DMS153 treated with DMSO at 0.1 percent for 48 hours (cell line): ENCODE data around the gene NCOA7.
"Not testable (repeated sequence)": the region's sequence is repeated elsewhere in the genome, so short reads cannot be mapped to it uniquely, and the experiment has no call there.

Source experiments
- DNase-seq: peaks from one replicate; lab custom pipeline; 2025; ENCODE audit not compliant: unreplicated experiment; lab: John Stamatoyannopoulos, UW

NCOA7 gene

GRCh38 chr6:125943528-125944433 is 153.0 kb downstream of the NCOA7 start:
- DNase-seq = no peak

DNA sequence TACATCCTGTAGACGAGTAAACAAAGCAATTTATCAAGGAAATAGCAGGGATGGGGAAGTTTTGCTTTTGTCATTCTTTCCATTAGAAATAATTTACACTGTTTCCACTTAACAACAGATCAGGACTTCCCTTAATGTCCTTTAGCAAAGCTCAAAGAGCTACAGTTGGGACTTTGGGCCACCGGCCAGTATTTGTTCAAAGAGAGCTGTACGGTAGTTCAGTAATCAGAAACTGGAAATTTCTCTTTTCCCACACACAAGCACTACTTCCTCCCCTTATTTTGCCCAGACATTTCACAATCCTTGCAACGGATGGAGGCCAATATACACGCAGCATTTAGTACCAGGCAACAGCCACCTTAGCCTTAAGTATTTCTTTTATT is 153.7 kb downstream of the NCOA7 start:
- DNase-seq = peak; percentile 13

GRCh38 chr6:125944896-125945295 is 154.1 kb downstream of the NCOA7 start:
- DNase-seq = no peak

GRCh38 chr6:125945378-125946141 is 154.8 kb downstream of the NCOA7 start:
- no peak for DNase-seq

GRCh38 chr6:125947615-125948014 is 156.9 kb downstream of the NCOA7 start:
- no peak for DNase-seq

- DNase-seq = no peak
Measured at GRCh38 chr6:125948455-125948854, 157.7 kb downstream of the NCOA7 start.

DNA sequence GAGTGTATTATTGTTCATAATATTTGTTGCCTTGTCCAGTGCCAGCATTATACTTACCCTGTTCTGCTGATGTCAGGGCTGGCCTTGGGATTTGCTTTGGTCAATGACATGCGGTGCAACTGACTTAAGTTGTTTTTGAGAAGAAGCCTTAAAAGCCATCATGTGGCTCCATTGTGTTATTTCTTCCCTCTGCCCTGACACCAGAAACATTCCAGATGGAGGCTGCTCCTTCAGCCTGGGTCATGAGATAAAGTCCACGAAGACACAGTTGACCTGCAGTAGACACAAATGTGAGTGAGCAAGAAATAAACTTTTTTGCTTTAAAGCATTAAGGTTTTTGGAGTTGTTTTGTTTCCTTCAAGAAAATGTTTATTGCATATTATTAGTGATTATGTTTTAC is 158.3 kb downstream of the NCOA7 start:
- DNase-seq = no peak

DNA sequence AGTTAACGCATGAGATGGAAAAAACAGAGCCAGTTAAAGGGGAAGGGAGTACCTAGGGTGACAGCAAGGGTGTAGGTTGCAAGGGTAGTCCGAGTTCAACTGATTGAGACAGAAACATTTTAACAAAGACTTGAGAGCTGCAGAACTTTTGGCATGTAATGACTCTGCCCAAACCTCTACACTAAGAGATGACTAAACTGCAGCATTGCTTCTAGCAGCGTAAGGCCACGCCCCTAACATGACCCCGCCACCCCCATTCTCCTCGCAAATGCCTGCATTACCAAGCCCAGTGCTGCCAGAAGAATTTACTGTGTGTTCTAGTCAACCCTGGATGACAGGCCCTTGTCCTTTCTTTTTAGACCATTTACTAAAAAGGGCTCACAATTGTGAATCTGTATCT is 159.5 kb downstream of the NCOA7 start:
- no peak for DNase-seq

GRCh38 chr6:125950716-125951115 is 160.0 kb downstream of the NCOA7 start:
- DNase-seq = not testable (repeated sequence)

DNA sequence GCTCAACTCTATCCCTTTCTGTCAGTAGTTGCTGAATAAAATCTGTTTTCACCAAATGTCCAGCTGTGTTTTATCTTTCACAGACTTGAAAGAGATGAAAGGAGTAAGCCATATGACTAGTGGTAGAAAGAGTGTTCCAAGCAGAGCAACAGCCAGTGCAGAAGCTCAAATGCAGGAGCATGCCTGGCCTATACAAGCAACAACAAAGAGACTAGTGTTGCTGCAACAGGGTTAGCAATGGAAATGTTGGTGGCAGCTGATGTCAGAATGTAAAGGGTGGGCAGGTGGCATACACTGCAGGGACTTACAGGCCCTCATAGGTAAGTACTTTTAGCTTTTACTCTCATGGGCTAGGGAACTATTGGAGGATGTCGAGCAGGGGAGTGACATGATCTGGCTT is 160.6 kb downstream of the NCOA7 start:
- DNase-seq = no peak

DNA sequence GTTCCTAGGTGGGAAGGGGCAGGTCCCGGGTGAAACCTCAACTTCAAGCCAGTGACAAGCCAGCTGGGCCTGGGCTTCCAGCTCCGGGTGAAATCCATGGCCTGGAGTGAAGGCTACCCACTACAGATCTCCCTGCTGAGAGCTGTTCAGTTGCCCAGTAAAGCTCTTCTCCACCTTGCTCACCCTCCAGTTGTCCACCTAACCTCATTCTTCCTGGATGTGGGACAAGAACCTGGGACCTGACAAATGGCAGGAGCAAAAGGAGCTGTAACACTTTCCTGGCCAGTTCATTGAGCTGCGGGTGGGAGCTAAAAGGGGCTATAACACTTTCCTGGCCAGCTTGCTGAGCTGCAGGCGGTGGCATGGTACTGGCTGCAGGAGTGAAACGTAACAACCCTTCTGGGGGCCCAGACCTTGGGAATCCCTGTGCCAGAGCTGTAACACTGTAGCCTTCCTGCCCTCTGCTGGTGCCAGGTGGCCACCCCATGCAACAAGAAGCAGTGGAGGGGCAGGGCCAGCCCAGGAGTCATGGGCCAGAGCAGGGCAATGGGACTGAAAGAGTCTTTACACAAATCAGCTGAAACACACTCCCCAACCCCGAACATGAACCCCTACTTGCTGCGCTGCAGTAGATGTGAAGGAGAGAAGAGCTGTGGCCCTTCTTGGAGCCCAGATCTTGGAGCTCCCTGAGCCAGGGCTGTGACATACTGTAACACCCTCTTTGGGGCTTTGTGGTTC is 162.2 kb downstream of the NCOA7 start:
- no peak for DNase-seq

DNA sequence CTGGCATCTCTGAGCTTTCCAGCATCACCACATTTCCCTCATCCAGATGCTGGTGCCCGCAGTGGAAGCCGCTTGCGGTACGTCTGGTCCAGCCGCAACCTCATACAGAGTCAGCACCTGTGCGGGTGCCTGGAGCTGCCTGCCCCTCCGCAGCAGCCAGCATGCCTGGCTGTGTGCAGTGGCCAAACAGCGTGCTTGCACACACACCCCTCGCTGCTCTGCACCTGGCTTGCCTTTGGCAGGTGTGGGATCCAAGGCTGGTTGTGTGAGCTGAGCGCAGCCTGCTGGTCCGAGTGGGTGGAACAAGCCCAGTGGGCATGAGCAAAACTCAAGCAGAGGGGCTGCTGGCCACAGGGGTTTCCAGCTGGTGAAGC is 162.7 kb downstream of the NCOA7 start:
- DNase-seq = no peak

GRCh38 chr6:125954735-125955339 is 164.1 kb downstream of the NCOA7 start:
- DNase-seq = no peak

DNA sequence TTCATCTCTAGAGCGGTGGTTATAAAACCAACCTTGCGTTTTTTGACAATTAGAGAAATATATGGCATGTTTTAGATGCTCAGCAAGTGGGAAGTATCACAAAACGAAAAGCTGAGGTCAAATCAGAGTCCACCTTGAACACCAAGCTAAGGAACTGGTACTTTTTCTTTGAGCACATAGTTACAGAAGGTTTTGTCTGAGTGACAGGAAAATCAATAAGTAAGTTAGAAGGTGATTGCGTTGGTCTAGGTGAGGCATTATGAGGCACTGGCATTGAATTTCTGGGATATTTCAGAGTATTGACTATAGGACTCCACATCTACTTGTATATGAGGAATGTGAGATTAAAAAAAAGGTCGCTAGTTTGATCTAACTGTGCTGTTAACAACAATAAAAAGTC is 165.2 kb downstream of the NCOA7 start:
- DNase-seq = no peak

DNA sequence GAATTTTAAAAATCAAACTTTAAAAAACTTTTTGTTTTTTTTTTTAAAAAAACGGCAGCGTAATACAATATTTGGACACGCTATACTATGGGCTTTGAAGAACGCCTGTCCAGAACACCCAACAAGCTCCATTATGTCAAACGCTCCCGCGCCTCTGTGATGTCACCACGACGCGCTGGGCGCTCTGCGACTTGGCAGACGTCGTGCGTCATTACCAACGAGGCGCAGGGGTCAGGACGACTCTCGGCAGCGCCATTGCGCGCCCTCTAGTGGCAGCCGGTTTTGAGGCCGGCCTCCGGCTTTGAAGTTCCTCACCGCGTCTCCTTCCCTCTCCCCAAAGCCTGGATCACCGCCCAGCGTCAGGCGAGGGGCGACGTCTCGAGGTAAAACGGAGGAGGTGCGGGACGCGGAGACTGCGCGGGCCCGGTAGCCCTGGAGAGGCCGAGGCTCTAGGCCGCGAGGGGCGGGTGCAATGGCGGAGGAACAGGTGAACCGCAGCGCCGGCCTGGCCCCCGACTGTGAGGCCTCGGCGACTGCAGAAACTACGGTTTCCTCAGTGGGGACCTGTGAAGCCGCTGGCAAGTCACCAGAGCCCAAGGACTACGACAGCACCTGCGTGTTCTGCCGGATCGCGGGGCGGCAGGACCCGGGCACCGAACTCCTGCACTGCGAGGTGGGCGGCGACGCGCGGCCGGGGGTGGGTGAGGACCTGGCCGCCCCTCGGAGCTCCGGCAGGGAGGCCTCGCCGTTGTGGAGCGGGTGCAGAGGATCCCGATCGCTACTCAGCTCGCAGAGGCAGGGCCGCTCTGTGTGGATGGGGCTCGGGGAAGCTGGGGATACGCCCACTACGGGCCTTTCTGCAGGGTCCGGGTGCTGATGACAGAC is 166.0 kb downstream of the NCOA7 start, which contains the start of gene HINT3:
Gene HINT3 (plus strand): TSS at position 265 of the 885 bp plus-strand sequence. CDS start 208 bp downstream, at position 473.
- peak; percentile 95 for DNase-seq

DNA sequence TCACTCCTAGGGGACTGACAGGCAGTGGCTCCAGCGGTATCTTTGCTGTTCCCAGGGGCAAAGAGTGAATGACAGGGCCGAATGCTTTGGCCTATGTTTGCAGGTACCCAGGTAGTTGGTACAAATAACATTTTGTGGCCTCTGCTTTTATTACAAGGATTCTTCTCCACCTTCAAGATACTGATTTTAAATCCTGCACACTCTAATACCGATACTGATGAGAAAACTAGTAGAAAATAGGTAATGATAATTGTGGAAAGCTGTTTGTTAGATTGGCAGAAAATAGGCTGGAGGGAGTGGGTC is 166.6 kb downstream of the NCOA7 start:
- no peak for DNase-seq

DNA sequence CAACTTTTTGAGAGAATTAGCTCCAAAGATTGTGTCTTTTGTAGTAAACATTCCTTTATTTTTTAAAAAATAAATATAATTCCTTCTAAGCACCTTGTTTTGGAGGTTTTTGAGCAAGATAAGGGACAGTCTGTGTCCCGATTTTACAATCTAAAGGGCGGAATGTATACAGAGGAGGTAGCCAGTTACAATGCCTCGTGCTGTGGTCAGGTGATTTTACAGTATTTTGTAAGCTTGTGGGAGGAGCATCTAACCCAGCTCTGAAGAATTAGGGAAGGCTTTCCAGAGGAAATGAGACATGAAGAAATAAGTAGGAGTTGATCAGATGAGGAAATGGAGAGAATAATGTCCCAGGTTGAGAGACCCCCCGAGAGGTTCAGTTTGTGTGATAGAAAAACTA is 167.1 kb downstream of the NCOA7 start:
- no peak for DNase-seq

- DNase-seq = no peak
Measured at GRCh38 chr6:125959041-125959440, 168.3 kb downstream of the NCOA7 start.

- DNase-seq = no peak
Measured at GRCh38 chr6:125961117-125961516, 170.4 kb downstream of the NCOA7 start.

DNA sequence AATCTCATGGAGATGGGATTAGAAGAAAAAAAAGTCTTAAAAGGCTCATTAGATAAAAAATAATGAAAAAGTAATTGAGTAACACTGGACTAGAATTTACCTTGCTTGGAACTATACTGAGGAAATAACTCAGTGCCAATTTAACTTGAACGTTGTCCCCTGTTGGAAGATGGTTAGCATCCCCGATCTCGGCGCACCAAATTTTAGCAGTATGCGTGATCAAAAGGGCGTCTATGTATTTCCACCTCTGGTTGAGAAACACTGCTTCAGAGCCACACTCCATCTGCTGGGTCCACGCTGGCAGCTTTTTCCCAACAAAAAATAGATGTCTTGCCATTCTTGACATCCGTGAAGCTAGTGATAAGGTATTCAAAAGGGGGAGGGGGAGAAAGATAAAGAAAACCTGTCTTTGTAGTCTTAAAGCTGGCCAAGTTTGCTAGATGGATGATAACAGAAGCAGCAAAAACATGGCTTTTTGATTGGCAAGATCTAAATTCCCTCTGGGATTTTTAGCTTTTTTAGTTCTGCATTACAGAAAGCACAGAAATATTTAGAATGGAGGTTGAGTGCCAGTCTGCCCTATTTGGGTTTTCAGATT is 172.2 kb downstream of the NCOA7 start:
- DNase-seq = no peak
